ENCODE measurements around the gene TUBGCP3. TPM values are rescaled to one million over a fixed set of nuclear protein-coding genes. Genes with fewer than 3 reads are reported as not detected.
"Not testable (repeated sequence)": the region's sequence is repeated elsewhere in the genome, so short reads cannot be mapped to it uniquely, and the experiment has no call there.

TUBGCP3 gene
- total and polyA plus RNA-seq, 2 experiments from 2014 or later: 12.8 to 40.2 TPM

- no peaks in the 10 kb centered on the region for H3K4me1 Mint-ChIP-seq
- peaks cover 18% of the 10 kb centered on the region for H3K36me3 Mint-ChIP-seq (ENCODE audit: low read depth)
- H3K9me2 ChIP-seq (ENCODE audit: insufficient read depth): 0 out of 2 replicates have a peak, but pooled peaks cover 5% of the 10 kb centered on the region
- H3K27me3 ChIP-seq (ENCODE audit: insufficient read depth): no peaks in the 10 kb centered on the region
- H3K36me3 ChIP-seq (ENCODE audit: insufficient read depth): no peaks in the 10 kb centered on the region; the same call in 1 of the 2 replicates
- H3K4me2 ChIP-seq: no peak overlapping the region
- no peak for ATAC-seq
- H3K4me3 Mint-ChIP-seq: no peak overlapping the region
- no peak for DNase-seq (ENCODE audit: low spot score)
- no peaks in the 10 kb centered on the region for H3K79me2 ChIP-seq (replicated peaks; ENCODE audit: insufficient read depth)
- no peaks in the 10 kb centered on the region for H3F3A ChIP-seq (replicated peaks; ENCODE audit: low read depth)
- H4K20me1 ChIP-seq (replicated peaks; ENCODE audit: insufficient read depth): no peaks in the 10 kb centered on the region; the same call in 1 of the 2 replicates
- peaks cover 5% of the 10 kb centered on the region for H3K27me3 Mint-ChIP-seq (ENCODE audit: insufficient read depth, low read depth, poor library complexity)
- no peaks in the 10 kb centered on the region for H3K9me3 Mint-ChIP-seq
- no peak for TF ChIP-seq NANOG (IDR thresholded peaks at IDR 0.05; ENCODE audit: borderline replicate concordance)
- TF ChIP-seq, protein P1, sequence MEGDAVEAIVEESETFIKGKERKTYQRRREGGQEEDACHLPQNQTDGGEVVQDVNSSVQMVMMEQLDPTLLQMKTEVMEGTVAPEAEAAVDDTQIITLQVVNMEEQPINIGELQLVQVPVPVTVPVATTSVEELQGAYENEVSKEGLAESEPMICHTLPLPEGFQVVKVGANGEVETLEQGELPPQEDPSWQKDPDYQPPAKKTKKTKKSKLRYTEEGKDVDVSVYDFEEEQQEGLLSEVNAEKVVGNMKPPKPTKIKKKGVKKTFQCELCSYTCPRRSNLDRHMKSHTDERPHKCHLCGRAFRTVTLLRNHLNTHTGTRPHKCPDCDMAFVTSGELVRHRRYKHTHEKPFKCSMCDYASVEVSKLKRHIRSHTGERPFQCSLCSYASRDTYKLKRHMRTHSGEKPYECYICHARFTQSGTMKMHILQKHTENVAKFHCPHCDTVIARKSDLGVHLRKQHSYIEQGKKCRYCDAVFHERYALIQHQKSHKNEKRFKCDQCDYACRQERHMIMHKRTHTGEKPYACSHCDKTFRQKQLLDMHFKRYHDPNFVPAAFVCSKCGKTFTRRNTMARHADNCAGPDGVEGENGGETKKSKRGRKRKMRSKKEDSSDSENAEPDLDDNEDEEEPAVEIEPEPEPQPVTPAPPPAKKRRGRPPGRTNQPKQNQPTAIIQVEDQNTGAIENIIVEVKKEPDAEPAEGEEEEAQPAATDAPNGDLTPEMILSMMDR (conservative IDR thresholded peaks at IDR 0.05; ENCODE audit: low read depth in 2 of 2): no peak
- no peaks in the 10 kb centered on the region for H3K4me1 ChIP-seq (ENCODE audit: insufficient read depth)
- no peak overlapping the region for H2AFZ ChIP-seq
- H3K27ac Mint-ChIP-seq: no peak overlapping the region
- H3K4me3 ChIP-seq: no peak overlapping the region
- H3K27ac ChIP-seq (ENCODE audit: low read depth): no peak overlapping the region
Observed at GRCh38 chr13:112486386-112487126, 101.4 kb downstream of the TUBGCP3 start.

- not testable (repeated sequence) for DNase-seq (ENCODE audit: low spot score)
- peaks cover 18% of the 10 kb centered on the region for H3K36me3 Mint-ChIP-seq (ENCODE audit: low read depth)
Observed at GRCh38 chr13:112485814-112486213, 102.1 kb downstream of the TUBGCP3 start.

DNA sequence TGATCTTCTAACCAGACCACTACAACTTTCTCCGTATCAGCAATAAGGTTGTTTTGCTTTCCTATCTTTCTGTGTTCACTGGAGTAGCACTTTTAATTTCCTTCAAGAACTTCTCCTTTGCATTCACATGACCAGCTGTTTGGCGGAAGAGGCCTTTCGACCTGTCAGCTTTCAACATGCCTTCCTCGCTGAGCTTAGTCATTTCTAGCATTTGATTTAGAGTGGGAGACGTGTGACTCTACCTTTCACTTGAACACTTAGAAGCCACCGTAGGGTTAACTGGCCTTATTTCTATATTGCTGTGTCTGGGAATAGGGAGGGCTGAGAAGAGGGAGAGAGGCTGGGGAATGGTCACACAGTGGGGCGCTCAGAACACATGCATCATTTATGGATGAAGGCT, 104.7 kb downstream of the TUBGCP3 start:
- H3F3A ChIP-seq (replicated peaks; ENCODE audit: low read depth): no peaks in the 10 kb centered on the region
- DNase-seq (ENCODE audit: low spot score): no peak
- H3K4me1 ChIP-seq (ENCODE audit: insufficient read depth): no peaks in the 10 kb centered on the region
- no peaks in the 10 kb centered on the region for H3K4me1 Mint-ChIP-seq
- ATAC-seq: no peak
- no peak overlapping the region for H3K27ac ChIP-seq (ENCODE audit: low read depth)
- H3K27me3 ChIP-seq (ENCODE audit: insufficient read depth): no peaks in the 10 kb centered on the region
- H3K27me3 Mint-ChIP-seq (ENCODE audit: insufficient read depth, low read depth, poor library complexity): peaks cover 2% of the 10 kb centered on the region
- H3K4me3 ChIP-seq: no peak overlapping the region
- no peaks in the 10 kb centered on the region for H3K79me2 ChIP-seq (replicated peaks; ENCODE audit: insufficient read depth)
- 0 out of 2 replicates have a peak, but pooled peaks cover 5% of the 10 kb centered on the region for H3K9me2 ChIP-seq (ENCODE audit: insufficient read depth)
- H3K36me3 ChIP-seq (ENCODE audit: insufficient read depth): no peaks in the 10 kb centered on the region; the same call in 1 of the 2 replicates
- TF ChIP-seq NANOG (IDR thresholded peaks at IDR 0.05; ENCODE audit: borderline replicate concordance) (no peak), ZNF114 (CRISPR knock-in tag; IDR thresholded peaks at IDR 0.05) (no peak), POLR2AphosphoS5 (IDR thresholded peaks at IDR 0.05; ENCODE audit: low read depth) (no peak), JUNB (IDR thresholded peaks at IDR 0.05; ENCODE audit: unreplicated experiment) (no peak), CREB1 (CRISPR knock-in tag; IDR thresholded peaks at IDR 0.05; ENCODE audit: low read depth) (no peak), REST (IDR thresholded peaks at IDR 0.05; ENCODE audit: unreplicated experiment) (no peak), EZH2 (IDR thresholded peaks at IDR 0.05; ENCODE audit: low read depth, unreplicated experiment) (no peak), EZH2phosphoT487 (IDR thresholded peaks at IDR 0.05; ENCODE audit: unreplicated experiment) (no peak)
- H4K20me1 ChIP-seq (replicated peaks; ENCODE audit: insufficient read depth): no peaks in the 10 kb centered on the region; the same call in 1 of the 2 replicates
- no peak overlapping the region for H3K4me3 Mint-ChIP-seq
- no peaks in the 10 kb centered on the region; the same call in 2 of the 3 replicates for H3K9me3 Mint-ChIP-seq
- H2AFZ ChIP-seq: no peak overlapping the region
- no peak overlapping the region for H3K27ac Mint-ChIP-seq
- H3K36me3 Mint-ChIP-seq (ENCODE audit: low read depth): peaks cover 12% of the 10 kb centered on the region; the same call in 2 of the 3 replicates
- H3K4me2 ChIP-seq: no peak overlapping the region

More at GRCh38 chr13:112485814-112486213, 102.1 kb downstream of the TUBGCP3 start:
- not testable (repeated sequence) for H4K20me1 ChIP-seq (replicated peaks; ENCODE audit: insufficient read depth); H3K4me3 ChIP-seq; ATAC-seq; H3F3A ChIP-seq (replicated peaks; ENCODE audit: low read depth); H3K79me2 ChIP-seq (replicated peaks; ENCODE audit: insufficient read depth); H3K27ac Mint-ChIP-seq; H3K27ac ChIP-seq (ENCODE audit: low read depth); H2AFZ ChIP-seq; H3K4me2 ChIP-seq; H3K4me3 Mint-ChIP-seq; H3K9me2 ChIP-seq (ENCODE audit: insufficient read depth); H3K4me1 ChIP-seq (ENCODE audit: insufficient read depth); H3K9me3 Mint-ChIP-seq; H3K36me3 ChIP-seq (ENCODE audit: insufficient read depth); H3K4me1 Mint-ChIP-seq; H3K27me3 Mint-ChIP-seq (ENCODE audit: insufficient read depth, low read depth, poor library complexity); H3K27me3 ChIP-seq (ENCODE audit: insufficient read depth)
